ENCODE data around the gene PDIA6.

The PDIA6 gene

GRCh38 chr2:10772201-10772867, 40.3 kb downstream of the PDIA6 start:
- ChIA-PET CTCF (interaction anchor here (1.4 kb wide), 1 partner anchor 19 kb away, joined by 3 read pairs; no protein-coding TSS in a partner anchor), POLR2A (no interaction called here)
- no peak for TF ChIP-seq CTCF (IDR thresholded peaks at IDR 0.05; ENCODE audit: insufficient read depth, low read length, missing control alignments)
- H3K4me3 ChIP-seq (ENCODE audit: low read depth, low read length): no peak overlapping the region
- no peak for DNase-seq (ENCODE audit: low read depth, low spot score)

GRCh38 chr2:10771786-10772185, 40.8 kb downstream of the PDIA6 start:
- H3K4me3 ChIP-seq (ENCODE audit: low read depth, low read length): no peak overlapping the region
- no peak for DNase-seq (ENCODE audit: low read depth, low spot score)
- ChIA-PET CTCF (interaction anchor here (1.4 kb wide), 1 partner anchor 20 kb away, joined by 3 read pairs; no protein-coding TSS in a partner anchor), POLR2A (no interaction called here)
- TF ChIP-seq CTCF (IDR thresholded peaks at IDR 0.05; ENCODE audit: insufficient read depth, low read length, missing control alignments): no peak

GRCh38 chr2:10770956-10771750, 41.4 kb downstream of the PDIA6 start:
- CTCF ChIA-PET: interaction anchor here (1.3 kb wide), 1 partner anchor 14 kb away, joined by 4 read pairs; no protein-coding TSS in a partner anchor
- H3K4me3 ChIP-seq (ENCODE audit: low read depth, low read length): no peak overlapping the region
- POLR2A ChIA-PET: no interaction called here
- DNase-seq (ENCODE audit: low read depth, low spot score): no peak
- TF ChIP-seq CTCF (IDR thresholded peaks at IDR 0.05; ENCODE audit: insufficient read depth, low read length, missing control alignments): no peak

- CTCF ChIA-PET: no interaction called here
- no peak for DNase-seq (ENCODE audit: low read depth, low spot score)
- no peak overlapping the region for H3K4me3 ChIP-seq (ENCODE audit: low read depth, low read length)
- POLR2A ChIA-PET: no interaction called here
- no peak for TF ChIP-seq CTCF (IDR thresholded peaks at IDR 0.05; ENCODE audit: insufficient read depth, low read length, missing control alignments)
These were observed 44.5 kb downstream of the PDIA6 start for GRCh38 chr2:10768063-10768507.

GRCh38 chr2:10765914-10766313, 46.7 kb downstream of the PDIA6 start:
- no peak for TF ChIP-seq CTCF (IDR thresholded peaks at IDR 0.05; ENCODE audit: insufficient read depth, low read length, missing control alignments)
- POLR2A ChIA-PET: no interaction called here
- H3K4me3 ChIP-seq (ENCODE audit: low read depth, low read length): no peak overlapping the region
- CTCF ChIA-PET: interaction anchor here (1.1 kb wide), 1 partner anchor 32 kb away, joined by 3 read pairs; no protein-coding TSS in a partner anchor
- DNase-seq (ENCODE audit: low read depth, low spot score): no peak

- POLR2A ChIA-PET: no interaction called here
- TF ChIP-seq CTCF (IDR thresholded peaks at IDR 0.05; ENCODE audit: insufficient read depth, low read length, missing control alignments): no peak
- no peak overlapping the region for H3K4me3 ChIP-seq (ENCODE audit: low read depth, low read length)
- no peak for DNase-seq (ENCODE audit: low read depth, low spot score)
- CTCF ChIA-PET: no interaction called here
These were observed 47.1 kb downstream of the PDIA6 start for GRCh38 chr2:10765461-10765860.

All from AG04449 (cell line).